Suprapubic skin (tissue), 4 donors: ENCODE data around the gene SLAIN2.

Experiments used
- CTCF ChIP-seq, 2 donors: fragments of 200-600 bp in 1 of 2; fragments of 450-650 bp in 1 of 2; sonication (generic) in 1 of 2; IDR thresholded peaks; one replicate each; pipeline ENCODE4 v1.5.1; 2016 to 2019; ENCODE audit warnings: antibody characterized with exemption in 2 of 2, mild to moderate bottlenecking in 1 of 2, moderate library complexity in 1 of 2
- EP300 ChIP-seq: sonication (generic); formaldehyde crosslinking; IDR thresholded peaks from one replicate; pipeline ENCODE4 v1.6.1; 2017; ENCODE audit warnings: antibody characterized with exemption
- POLR2A ChIP-seq, 2 donors: fragments of 450-650 bp; IDR thresholded peaks; one replicate each; pipeline ENCODE4 v1.6.1; 2017; ENCODE audit warnings: antibody characterized with exemption in 2 of 2, mild to moderate bottlenecking in 2 of 2, moderate library complexity in 2 of 2
- POLR2AphosphoS5 ChIP-seq, 3 donors: sonication (generic); formaldehyde crosslinking; IDR thresholded peaks; one replicate each; pipeline ENCODE4 v1.6.1; 2017; ENCODE audit warnings: antibody characterized with exemption in 3 of 3

GRCh38 chr4:48461000-48461399 is 119.7 kb downstream of the SLAIN2 start:
- TF ChIP-seq CTCF (IDR thresholded peaks at IDR 0.05) (no peak), POLR2A (IDR thresholded peaks at IDR 0.05) (no peak), POLR2AphosphoS5 (IDR thresholded peaks at IDR 0.05) (no peak), EP300 (no peak)
